ENCODE results near the gene KLHL42. TPM values are rescaled to one million over a fixed set of nuclear protein-coding genes. Genes with fewer than 3 reads are reported as not detected.

KLHL42 gene
- total RNA-seq, 1 experiment from 2014 or later: 21.5 TPM

- no peak overlapping the region for H3K27ac ChIP-seq (ENCODE audit: low read depth, low read length)
- peak overlapping the region; percentile 94 for H2AFZ ChIP-seq (ENCODE audit: low read depth, low read length, poor library complexity, severe bottlenecking)
- TF ChIP-seq EZH2phosphoT487 (IDR thresholded peaks at IDR 0.05; ENCODE audit: borderline replicate concordance) (no peak), ZFX (IDR thresholded peaks at IDR 0.05) (no peak), EZH2 (IDR thresholded peaks at IDR 0.05) (no peak), SRF (IDR thresholded peaks at IDR 0.05; ENCODE audit: low read depth) (no peak), ELF1 (IDR thresholded peaks at IDR 0.05; ENCODE audit: borderline replicate concordance, low read depth) (no peak), CTCF (IDR thresholded peaks at IDR 0.05 in 2 of 3, conservative IDR thresholded peaks at IDR 0.05 in 1 of 3; ENCODE audit: borderline replicate concordance in 1 of 3, insufficient read depth in 1 of 3, low read depth in 2 of 3, low read length in 2 of 3) (no peak), ATF3 (IDR thresholded peaks at IDR 0.05) (no peak), YY1 (IDR thresholded peaks at IDR 0.05; ENCODE audit: extremely low read depth, insufficient replicate concordance, low read depth, low read length) (no peak), POLR2AphosphoS5 (IDR thresholded peaks at IDR 0.05; ENCODE audit: low read depth, low read length) (no peak), SP1 (IDR thresholded peaks at IDR 0.05; ENCODE audit: low read depth) (0 out of 2 replicates have a peak, but pooled peaks have one; percentile 38), JUND (IDR thresholded peaks at IDR 0.05) (peak; percentile 17; the same call in 1 of the 2 replicates), EGR1 (IDR thresholded peaks at IDR 0.05; ENCODE audit: low read depth) (no peak), CEBPB (IDR thresholded peaks at IDR 0.05; ENCODE audit: low read depth) (0 out of 2 replicates have a peak, but pooled peaks have one; percentile 17), TCF7L2 (IDR thresholded peaks at IDR 0.05; ENCODE audit: borderline replicate concordance, extremely low read depth, insufficient read depth, insufficient read length) (peak; percentile 24), ZBTB33 (IDR thresholded peaks at IDR 0.05; ENCODE audit: extremely low read depth, insufficient replicate concordance, low read length) (no peak), MAX (IDR thresholded peaks at IDR 0.05) (no peak), FOSL1 (IDR thresholded peaks at IDR 0.05; ENCODE audit: low read depth) (peak; percentile 45; the same call in 1 of the 2 replicates), CBX3 (IDR thresholded peaks at IDR 0.05; ENCODE audit: low read depth) (no peak), ZNF274 (IDR thresholded peaks at IDR 0.05; ENCODE audit: low read depth, low read length) (no peak), POLR2A (IDR thresholded peaks at IDR 0.05; ENCODE audit: borderline replicate concordance, extremely low read depth, insufficient read depth, insufficient read length) (no peak), RAD21 (IDR thresholded peaks at IDR 0.05; ENCODE audit: low read depth) (no peak), SIN3A (IDR thresholded peaks at IDR 0.05; ENCODE audit: low read depth) (no peak)
Measured at GRCh38 chr12:27822076-27822712, 42.2 kb downstream of the KLHL42 start.

More at GRCh38 chr12:27822076-27822712, 42.2 kb downstream of the KLHL42 start:
- Histone ChIP-seq H3K4me1 (ENCODE audit: control insufficient read depth in 1 of 2, insufficient read depth in 2 of 2, low read length in 2 of 2) (peaks cover 0 to 16% of the 10 kb centered on the region in 2 experiments; a peak in 2 of 4 replicates), H3K79me2 (ENCODE audit: insufficient read depth, low read length) (no peaks in the 10 kb centered on the region), H3K4me3 (replicated peaks in 1 of 2; ENCODE audit: low read depth in 1 of 2, low read length in 2 of 2) (no peak overlapping the region), H3K4me2 (ENCODE audit: low read length) (peak overlapping the region; percentile 61), H4K20me1 (ENCODE audit: insufficient read depth) (no peaks in the 10 kb centered on the region), H3K9me2 (ENCODE audit: insufficient read depth) (no peaks in the 10 kb centered on the region), H3K9ac (ENCODE audit: low read length) (no peak overlapping the region), H3K27me3 (ENCODE audit: insufficient read depth, low read length) (no peaks in the 10 kb centered on the region), H3K36me3 (ENCODE audit: control insufficient read depth in 1 of 2, insufficient read depth in 2 of 2, low read length in 2 of 2) (no peaks in the 10 kb centered on the region), H3K9me3 (ENCODE audit: control insufficient read depth in 1 of 2, insufficient read depth in 1 of 2, low read depth in 1 of 2, low read length in 2 of 2) (no peaks in the 10 kb centered on the region)
- ATAC-seq (peak; percentile 47; the same call in 1 of the 2 replicates), DNase-seq (ENCODE audit: low read depth, low spot score) (peak; percentile 22)
- ChIA-PET CTCF (interaction anchor here (0.5 to 3.0 kb wide), 8 partner anchors 8 to 118 kb away, joined by 3 to 25 read pairs (median 6); partner anchors contain the start of genes KLHL42 and MANSC4), RAD21 (ENCODE audit: low non-redundant PET in 1 of 2, low total read pairs in 2 of 2, uncharacterized antibody in 2 of 2, unreplicated experiment in 2 of 2) (interaction anchor here (0.5 to 1.3 kb wide), 3 partner anchors 27 to 89 kb away, joined by 3 to 4 read pairs (median 4); no protein-coding TSS in a partner anchor), POLR2A (no interaction called here)
- no TSS peak for BruUV-seq (replicated peaks)
- intact Hi-C loops (cut with micrococcal nuclease): loop anchor here (10.0 kb wide), 1 partner anchor 353 kb away; no protein-coding TSS in a partner anchor

Measured in HCT116 (cell line).